NK-92 (cell line): Measurements from ENCODE around the gene CIZ1.
"Not testable (repeated sequence)": the region's sequence is repeated elsewhere in the genome, so short reads cannot be mapped to it uniquely, and the experiment has no call there.

Source experiments
- DNase-seq: peaks from one replicate; lab custom pipeline; 2025; ENCODE audit not compliant: unreplicated experiment; lab: John Stamatoyannopoulos, UW

The CIZ1 gene, protein sequence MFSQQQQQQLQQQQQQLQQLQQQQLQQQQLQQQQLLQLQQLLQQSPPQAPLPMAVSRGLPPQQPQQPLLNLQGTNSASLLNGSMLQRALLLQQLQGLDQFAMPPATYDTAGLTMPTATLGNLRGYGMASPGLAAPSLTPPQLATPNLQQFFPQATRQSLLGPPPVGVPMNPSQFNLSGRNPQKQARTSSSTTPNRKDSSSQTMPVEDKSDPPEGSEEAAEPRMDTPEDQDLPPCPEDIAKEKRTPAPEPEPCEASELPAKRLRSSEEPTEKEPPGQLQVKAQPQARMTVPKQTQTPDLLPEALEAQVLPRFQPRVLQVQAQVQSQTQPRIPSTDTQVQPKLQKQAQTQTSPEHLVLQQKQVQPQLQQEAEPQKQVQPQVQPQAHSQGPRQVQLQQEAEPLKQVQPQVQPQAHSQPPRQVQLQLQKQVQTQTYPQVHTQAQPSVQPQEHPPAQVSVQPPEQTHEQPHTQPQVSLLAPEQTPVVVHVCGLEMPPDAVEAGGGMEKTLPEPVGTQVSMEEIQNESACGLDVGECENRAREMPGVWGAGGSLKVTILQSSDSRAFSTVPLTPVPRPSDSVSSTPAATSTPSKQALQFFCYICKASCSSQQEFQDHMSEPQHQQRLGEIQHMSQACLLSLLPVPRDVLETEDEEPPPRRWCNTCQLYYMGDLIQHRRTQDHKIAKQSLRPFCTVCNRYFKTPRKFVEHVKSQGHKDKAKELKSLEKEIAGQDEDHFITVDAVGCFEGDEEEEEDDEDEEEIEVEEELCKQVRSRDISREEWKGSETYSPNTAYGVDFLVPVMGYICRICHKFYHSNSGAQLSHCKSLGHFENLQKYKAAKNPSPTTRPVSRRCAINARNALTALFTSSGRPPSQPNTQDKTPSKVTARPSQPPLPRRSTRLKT

GRCh38 chr9:128191406-128192046 lies at the start of gene CIZ1:
TSS of gene CIZ1 (minus strand) at chr9:128191572. CDS start at chr9:128190857, 715 bp downstream.
- no peak for DNase-seq

DNA sequence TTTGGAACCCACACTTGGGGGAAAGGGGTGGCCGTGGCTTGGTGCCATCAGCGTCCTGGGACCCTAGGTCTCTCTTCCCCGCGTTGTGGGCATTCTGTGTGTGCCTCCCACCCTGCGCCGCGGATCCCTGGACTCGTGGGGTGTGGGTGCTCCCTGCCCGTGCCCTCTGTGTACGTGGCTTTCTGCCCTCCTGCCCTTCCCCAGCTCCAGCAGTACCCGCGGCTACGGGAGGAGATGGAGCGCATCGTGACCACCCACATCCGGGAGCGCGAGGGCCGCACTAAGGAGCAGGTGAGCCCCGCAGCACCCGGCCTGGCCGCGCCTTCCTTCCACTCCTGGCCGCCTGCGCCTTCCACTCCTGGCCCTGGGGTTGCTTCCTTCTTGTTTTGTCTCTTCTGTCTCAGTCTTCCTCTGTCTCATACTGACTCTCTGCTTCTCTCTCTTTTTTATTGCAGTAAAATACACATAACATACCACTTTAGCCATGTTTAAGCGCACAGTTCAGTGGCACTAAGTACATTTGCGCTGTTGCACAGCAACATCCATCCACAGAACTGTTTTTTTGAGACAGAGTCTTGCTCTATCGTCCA lies 42.5 kb upstream of the CIZ1 start:
- no peak for DNase-seq

DNA sequence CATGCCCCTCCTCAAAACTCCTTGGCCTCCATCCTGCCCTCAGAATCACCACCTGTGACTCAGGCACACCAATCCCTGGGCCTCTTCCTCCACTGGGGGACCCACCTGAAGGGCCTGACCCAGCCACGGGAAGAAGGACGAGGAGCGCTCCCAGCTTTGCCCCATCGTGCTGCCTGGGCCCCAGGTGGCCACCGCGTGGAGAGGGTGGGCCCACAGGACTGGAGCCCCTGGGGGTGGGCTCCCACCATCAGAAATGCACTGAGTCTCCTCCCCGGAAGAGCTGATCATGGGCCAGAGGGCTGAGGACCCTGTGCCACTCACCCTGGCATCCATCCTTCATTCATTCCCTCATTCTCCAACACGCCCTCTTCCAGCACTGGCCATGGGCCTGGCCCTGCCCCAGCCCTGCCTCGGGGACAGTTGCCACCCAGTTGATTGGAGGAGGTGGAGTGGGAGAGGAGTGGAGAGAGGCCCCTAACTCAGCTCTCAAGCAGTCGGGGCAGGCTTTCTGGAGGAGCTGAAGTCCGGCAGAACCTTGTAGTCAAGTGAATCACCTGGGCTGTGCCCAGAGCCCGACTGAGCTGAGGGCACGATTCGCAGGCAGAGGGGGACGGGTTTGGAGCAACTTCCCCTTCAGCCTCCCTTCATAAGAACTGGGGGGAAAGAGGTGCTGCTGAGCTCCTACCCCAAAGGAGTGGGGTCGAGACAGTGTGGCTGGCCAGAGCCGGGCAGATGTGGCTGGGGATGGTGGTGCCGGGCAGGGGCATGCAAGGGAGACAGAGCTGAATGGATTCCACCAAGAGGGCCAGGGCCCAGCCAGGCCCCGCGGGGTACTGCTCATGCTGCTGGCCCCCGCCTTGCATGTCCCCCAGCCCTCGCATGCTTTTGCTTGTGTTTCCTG lies 41.4 kb upstream of the CIZ1 start:
- DNase-seq = no peak

DNA sequence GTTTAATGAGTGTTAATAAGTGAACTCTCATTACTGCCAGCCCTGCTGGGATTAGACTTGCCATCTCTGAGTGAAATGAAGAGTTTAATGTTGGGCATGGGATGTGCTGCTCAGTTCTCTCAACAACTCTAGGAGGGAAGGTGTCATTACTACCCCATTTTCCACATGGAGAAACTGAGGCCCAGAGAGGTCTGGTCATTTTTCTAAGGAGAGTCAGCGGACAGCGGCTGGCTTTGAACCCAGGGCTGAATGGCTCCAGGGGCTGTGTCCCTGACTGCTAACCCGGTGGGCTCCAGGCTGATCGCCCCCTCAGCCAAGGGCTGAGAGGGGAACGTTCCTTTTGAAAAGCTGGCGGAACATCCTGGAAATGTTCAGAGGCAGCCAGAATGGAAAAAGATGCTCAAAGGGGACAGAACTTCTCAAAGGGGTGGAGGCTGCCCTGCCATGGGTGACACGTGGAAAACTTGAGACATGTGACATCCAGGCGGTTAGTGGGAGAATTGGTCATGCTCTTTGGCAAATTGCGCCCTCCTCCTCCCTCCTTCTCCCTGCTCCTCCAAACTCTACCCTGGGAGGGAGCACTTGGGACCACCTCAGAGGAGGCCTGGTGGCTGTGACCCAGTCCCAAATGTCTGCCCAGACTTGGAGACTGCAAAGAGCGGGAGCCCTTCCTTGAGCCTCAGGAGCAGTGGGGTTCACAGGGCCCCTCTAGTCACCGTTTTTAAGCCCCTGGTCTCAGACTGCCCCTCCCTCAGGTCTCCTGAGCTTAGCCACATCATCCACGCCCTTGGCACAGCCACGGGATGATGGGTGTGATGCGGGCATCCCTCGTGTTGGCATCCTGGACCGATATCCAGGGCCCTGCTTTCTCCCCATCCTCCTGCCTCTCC lies 40.5 kb upstream of the CIZ1 start:
- no peak for DNase-seq

- DNase-seq = not testable (repeated sequence)
These were observed 39.5 kb upstream of the CIZ1 start for GRCh38 chr9:128230897-128231296.

DNA sequence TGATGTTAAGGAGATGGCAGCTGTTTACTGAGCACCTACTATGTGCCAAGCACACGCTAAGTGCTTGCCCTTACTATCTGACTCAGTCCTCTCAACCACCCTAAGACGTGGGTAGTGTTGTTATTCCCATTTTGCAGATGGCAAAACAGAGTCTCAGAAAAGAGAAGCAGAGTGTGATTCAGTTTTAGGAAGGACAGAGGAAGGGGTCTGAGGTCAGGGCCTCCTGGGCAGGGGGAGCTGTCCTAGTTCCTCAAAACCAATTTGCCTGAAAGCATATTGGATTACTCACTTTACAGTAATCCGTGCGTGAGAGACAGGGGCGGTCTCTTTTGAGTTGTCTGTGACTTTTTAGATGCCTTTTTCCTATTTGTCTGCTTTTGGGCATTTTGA lies 35.0 kb upstream of the CIZ1 start:
- DNase-seq = no peak

DNA sequence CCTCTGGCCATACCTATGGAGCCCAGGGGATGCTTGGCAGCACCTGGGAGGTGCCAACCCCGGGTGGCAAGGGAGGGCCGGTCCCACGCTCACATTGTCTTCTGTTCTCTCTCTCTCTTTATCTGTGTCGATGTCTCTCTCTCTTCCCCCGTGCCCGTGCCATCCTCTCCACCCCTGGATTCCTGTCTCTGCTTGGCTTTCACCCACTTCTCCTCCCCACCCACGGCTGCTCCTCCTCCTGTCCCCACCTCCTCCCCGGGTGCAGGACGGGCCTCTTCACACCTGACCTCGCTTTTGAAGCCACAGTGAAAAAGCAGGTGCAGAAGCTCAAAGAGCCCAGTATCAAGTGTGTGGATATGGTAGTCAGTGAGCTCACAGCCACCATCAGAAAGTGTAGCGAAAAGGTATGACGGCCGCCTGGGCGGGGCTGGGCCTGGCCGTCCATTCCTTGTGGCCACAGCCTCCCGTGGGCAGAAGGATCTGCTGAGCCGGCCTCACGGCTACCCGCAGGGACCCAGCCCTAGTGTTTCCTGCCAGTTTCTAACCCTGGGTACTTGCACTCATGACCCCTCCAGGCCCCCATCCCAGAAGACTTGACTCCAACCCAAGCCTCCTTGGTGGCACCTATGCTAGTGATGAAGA lies 34.5 kb upstream of the CIZ1 start:
- DNase-seq = no peak

- DNase-seq = no peak
These were observed 33.5 kb upstream of the CIZ1 start for GRCh38 chr9:128224877-128225276.

GRCh38 chr9:128222880-128223670 lies 31.7 kb upstream of the CIZ1 start:
- DNase-seq = no peak

DNA sequence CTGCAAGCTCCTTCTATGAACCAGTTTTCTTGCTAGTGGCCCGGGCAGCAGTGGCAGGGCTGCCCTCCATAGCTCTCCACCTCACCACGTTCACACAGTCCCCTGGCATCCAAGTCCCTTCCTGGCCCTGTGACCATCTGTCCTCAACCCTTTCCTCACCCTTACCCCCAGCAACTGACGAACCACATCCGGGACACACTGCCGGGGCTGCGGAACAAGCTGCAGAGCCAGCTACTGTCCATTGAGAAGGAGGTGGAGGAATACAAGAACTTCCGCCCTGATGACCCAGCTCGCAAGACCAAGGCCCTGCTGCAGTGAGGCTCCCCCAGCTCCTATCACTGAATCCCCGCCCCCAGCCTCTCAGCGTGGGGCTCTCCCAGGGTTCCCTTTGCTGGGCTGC lies 30.7 kb upstream of the CIZ1 start:
- DNase-seq = no peak

GRCh38 chr9:128219831-128220230 lies 28.5 kb upstream of the CIZ1 start:
- DNase-seq = no peak

DNA sequence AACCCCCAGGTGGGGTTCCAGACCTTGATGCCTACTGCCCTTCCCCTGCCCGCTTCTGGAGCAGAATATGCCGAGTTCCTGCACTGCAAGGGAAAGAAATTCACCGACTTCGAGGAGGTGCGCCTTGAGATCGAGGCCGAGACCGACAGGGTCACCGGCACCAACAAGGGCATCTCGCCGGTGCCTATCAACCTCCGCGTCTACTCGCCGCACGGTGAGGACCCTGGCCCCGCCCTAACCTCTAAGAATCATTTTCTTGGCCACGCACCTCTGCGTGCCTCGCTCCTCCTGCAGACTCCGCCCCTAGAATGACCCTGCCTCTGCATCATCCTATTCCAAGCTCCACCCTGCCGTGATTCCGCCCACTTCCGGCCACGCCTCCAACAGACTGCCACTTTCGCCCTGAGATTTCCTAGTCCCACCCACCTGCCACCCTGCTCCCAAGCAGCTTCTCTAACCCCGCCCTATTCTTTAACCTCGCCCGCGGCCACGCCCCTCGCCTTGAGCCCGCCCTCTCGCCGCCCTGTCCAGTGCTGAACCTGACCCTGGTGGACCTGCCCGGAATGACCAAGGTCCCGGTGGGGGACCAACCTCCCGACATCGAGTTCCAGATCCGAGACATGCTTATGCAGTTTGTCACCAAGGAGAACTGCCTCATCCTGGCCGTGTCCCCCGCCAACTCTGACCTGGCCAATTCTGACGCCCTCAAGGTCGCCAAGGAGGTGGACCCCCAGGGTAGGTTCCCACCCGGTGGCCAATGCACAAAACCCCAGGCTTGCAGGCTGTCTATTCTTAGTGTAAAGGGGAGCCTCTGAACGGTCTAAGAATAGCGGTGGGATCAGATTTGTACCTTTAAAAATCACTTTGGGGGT lies 27.4 kb upstream of the CIZ1 start:
- peak; percentile 42 for DNase-seq

GRCh38 chr9:128218172-128218517 lies 26.8 kb upstream of the CIZ1 start:
- DNase-seq = no peak

DNA sequence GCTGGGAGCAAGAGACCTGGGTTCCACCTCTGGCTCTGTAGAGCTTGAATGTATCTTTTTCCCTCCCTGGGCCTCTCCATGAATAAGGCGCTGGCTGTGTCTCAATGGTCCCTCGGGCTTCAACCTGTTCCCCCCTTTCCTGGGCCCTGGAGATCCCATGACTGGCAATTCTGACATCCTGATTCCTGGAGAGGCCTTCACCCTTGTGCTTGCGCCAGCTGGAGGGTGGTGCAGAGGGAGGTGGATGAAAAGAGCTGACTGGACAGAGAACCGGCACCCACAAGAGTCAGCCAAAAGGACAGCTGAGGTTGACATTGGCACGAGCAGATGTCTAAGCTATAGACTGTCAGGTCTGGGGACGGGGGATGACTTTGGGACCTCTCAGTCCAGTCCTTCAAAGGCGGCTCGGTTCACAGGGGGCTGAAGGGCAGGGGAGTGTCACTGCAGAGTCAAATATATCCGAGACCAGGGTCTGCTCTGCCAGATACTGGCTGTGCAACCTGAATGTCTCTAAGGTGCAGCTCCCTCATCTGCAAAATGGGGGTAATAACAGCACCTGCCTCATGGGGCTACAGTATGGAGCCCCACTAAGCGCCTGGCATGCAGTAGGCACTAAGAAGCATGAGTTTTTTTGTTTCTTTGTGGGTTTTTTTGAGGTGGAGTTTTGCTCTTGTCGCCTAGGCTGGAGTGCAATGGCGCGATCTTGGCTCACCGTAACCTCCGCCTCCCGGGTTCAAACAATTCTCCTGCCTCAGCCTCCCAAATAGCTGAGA lies 25.6 kb upstream of the CIZ1 start:
- DNase-seq = no peak

- DNase-seq = no peak
These were observed 24.4 kb upstream of the CIZ1 start for GRCh38 chr9:128215491-128216409.
